ENCODE data around the gene PPP1R12A. TPM values are rescaled to one million over a fixed set of nuclear protein-coding genes. Genes with fewer than 3 reads are reported as not detected.

Gene PPP1R12A
- total RNA-seq, 2 experiments from 2014 or later: 72.2 to 134 TPM

DNA sequence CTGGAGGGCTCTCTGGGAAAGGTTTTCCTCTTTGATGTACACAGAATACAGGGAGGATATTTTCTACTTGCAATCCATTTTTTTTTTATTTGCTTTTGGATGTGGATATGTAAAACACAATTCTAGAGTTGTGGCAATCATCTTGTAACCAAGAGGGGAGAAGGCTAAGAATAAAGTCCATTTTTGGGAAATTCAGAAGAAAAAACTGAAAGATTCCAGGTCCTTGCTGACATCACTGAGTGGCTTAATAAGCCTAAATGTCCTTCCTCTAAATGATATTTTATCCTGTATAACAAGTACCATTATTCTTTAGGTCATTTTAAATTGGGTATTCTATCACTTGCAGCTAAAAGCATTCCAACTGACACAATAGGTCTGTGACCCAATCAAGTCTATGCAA, 64.0 kb downstream of the PPP1R12A start:
- DNase-seq: no peak
- H3K9me3 Mint-ChIP-seq (ENCODE audit: low read depth): peaks cover 6% of the 10 kb centered on the region
- H3K27me3 Mint-ChIP-seq: no peaks in the 10 kb centered on the region
- peaks cover 61% of the 10 kb centered on the region for H3K36me3 Mint-ChIP-seq (ENCODE audit: low read depth)
- no peak overlapping the region for H3K4me3 Mint-ChIP-seq
- POLR2A ChIA-PET: no interaction called here
- no peak overlapping the region for H3K27ac Mint-ChIP-seq
- CTCF ChIA-PET: interaction anchor here (1.0 kb wide), 1 partner anchor 15 kb away, joined by 3 read pairs; no protein-coding TSS in a partner anchor
- no peak for ATAC-seq
- intact Hi-C loops (cut with DNase I, micrococcal nuclease): no loop called here
- H3K4me1 Mint-ChIP-seq: peaks cover 35% of the 10 kb centered on the region

DNA sequence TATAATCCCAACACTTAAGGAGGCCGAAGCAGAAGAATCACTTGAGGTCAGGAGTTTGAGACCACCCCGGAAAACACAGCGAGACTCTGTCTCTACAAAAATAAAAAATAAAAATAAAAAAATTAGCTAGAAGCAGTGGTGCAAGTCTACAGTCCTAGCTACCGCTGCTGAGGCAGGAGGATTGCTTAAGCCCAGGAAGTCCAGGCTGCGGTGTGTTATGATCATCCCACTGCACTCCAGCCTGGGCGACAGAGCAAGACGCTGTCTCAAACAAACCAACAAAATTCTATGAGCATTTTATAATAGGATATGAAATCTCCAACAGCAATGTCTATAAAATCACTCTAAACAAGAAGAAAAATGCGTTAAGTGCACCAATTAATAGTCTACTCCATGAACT, 75.3 kb downstream of the PPP1R12A start:
- POLR2A ChIA-PET: no interaction called here
- Mint-ChIP-seq H3K9me3 (ENCODE audit: low read depth) (peaks cover 9% of the 10 kb centered on the region), H3K4me1 (peaks cover 21% of the 10 kb centered on the region), H3K4me3 (no peak overlapping the region), H3K27ac (no peak overlapping the region), H3K36me3 (ENCODE audit: low read depth) (peaks cover 59% of the 10 kb centered on the region), H3K27me3 (no peaks in the 10 kb centered on the region)
- ATAC-seq (no peak), DNase-seq (no peak)
- CTCF ChIA-PET: interaction anchor here (0.7 kb wide), 1 partner anchor 32 kb away, joined by 4 read pairs; no protein-coding TSS in a partner anchor
- intact Hi-C loops (cut with DNase I, micrococcal nuclease): no loop called here

DNA sequence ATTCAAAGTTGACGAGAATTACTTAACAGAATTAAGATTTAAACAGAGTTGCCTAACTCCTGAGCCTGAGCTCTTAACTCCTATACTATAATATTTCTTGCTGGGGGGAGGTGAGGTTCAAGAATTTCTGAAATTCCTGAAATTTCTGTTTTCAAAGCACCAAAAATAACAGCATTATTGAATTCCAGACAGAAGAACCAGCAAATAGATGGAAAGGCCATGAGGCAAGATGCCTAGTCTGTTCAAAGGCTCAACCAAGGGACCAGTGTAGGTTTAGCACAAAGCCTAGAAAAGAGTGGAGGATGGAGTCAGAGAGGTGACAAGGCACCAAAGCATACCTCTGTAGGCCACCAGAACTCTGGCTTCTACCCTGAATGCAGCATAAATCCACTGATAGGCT, 76.4 kb downstream of the PPP1R12A start:
- intact Hi-C loops (cut with DNase I, micrococcal nuclease): no loop called here
- Mint-ChIP-seq H3K36me3 (ENCODE audit: low read depth) (peaks cover 54% of the 10 kb centered on the region), H3K4me1 (peaks cover 10% of the 10 kb centered on the region), H3K4me3 (no peak overlapping the region), H3K9me3 (ENCODE audit: low read depth) (peaks cover 12% of the 10 kb centered on the region), H3K27ac (no peak overlapping the region), H3K27me3 (no peaks in the 10 kb centered on the region)
- no peak for ATAC-seq
- CTCF ChIA-PET: interaction anchor here (0.8 kb wide), 1 partner anchor 9 kb away, joined by 3 read pairs; no protein-coding TSS in a partner anchor
- POLR2A ChIA-PET: no interaction called here
- DNase-seq: no peak

DNA sequence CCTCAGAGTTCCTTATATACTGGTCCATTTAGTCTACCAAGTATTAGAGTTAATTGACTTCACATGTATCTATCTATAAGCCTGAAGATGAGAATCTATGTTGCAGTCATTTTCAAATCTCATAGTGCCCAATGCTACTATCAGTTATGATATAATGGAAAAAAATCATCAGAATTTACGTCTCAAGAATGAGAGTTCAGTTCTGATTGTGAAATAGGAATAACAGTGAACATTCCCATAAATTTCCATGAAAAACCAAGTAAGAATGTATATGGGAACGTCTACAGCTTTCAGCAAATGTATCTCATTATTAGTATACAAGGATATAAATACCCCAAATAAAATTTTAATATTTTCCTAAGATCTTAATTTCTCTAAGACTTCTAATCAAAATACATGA, 77.2 kb downstream of the PPP1R12A start:
- ATAC-seq (no peak), DNase-seq (no peak)
- Mint-ChIP-seq H3K36me3 (ENCODE audit: low read depth) (peaks cover 55% of the 10 kb centered on the region), H3K4me1 (peaks cover 6% of the 10 kb centered on the region), H3K27ac (no peak overlapping the region), H3K4me3 (no peak overlapping the region), H3K27me3 (no peaks in the 10 kb centered on the region), H3K9me3 (ENCODE audit: low read depth) (peaks cover 13% of the 10 kb centered on the region)
- intact Hi-C loops (cut with DNase I, micrococcal nuclease): no loop called here
- ChIA-PET POLR2A (no interaction called here), CTCF (interaction anchor here (0.5 to 0.8 kb wide), 2 partner anchors 8 to 71 kb away, joined by 3 read pairs; no protein-coding TSS in a partner anchor)

DNA sequence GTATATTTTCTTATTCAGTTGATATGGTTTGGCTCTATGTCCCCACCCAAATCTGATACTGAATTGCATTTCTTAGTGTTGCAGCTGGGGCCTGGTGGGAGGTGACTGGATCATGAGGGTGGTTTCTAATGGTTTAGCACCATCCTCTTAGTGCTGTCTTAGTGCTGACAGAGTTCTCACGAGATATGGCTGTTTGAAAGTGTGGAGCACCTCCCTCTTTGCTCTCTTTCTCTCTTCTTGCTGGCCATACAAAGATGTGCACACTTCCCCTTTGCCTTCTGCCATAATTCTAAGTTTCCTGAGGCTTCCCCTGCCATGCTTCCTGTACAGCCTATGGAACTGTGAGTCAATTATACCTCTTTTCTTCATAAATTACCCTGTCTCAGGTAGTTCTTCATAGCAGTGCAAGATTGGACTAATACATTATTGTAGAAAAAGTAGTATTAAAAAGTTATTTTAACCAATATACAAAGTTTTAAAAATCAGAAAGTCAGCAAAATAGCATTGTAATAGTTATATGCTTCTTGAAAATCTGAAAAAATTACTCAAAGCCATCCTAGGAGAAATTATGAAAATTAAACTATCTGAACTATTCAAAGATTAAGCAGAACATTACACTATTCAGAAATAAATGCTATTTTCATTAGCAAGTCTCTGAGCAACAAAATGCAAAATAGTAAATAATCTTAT, 84.1 kb downstream of the PPP1R12A start:
- Mint-ChIP-seq H3K4me3 (no peak overlapping the region), H3K4me1 (peaks cover 22% of the 10 kb centered on the region), H3K27ac (no peak overlapping the region), H3K27me3 (no peaks in the 10 kb centered on the region), H3K9me3 (ENCODE audit: low read depth) (peaks cover 19% of the 10 kb centered on the region), H3K36me3 (ENCODE audit: low read depth) (peaks cover 33% of the 10 kb centered on the region)
- ATAC-seq (no peak), DNase-seq (no peak)
- POLR2A ChIA-PET: no interaction called here
- CTCF ChIA-PET: interaction anchor here (1.3 kb wide), 1 partner anchor 14 kb away, joined by 3 read pairs; no protein-coding TSS in a partner anchor
- intact Hi-C loops (cut with DNase I, micrococcal nuclease): no loop called here

DNA sequence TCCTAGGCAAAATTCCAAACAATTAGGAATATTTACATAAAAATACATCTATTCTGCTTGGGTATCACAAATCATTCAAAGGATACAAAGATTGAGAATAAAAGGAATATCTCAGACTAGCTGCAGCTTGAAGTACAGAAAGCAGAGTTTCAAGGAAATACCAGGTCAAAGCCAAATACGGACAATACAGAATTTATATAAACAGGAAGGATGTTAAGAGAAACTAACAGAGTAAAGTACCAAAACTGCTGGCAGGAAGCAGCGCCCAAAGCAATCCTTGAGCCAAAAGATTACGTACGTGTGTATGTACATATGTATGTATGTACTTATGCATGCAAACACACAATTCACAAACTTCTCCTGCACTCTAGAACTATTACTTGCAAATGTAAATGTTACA, 86.6 kb downstream of the PPP1R12A start:
- Mint-ChIP-seq H3K27ac (no peak overlapping the region), H3K9me3 (ENCODE audit: low read depth) (peaks cover 12% of the 10 kb centered on the region), H3K4me3 (no peak overlapping the region), H3K4me1 (peaks cover 30% of the 10 kb centered on the region), H3K27me3 (no peaks in the 10 kb centered on the region), H3K36me3 (ENCODE audit: low read depth) (peaks cover 37% of the 10 kb centered on the region)
- ChIA-PET POLR2A (no interaction called here), CTCF (no interaction called here)
- DNase-seq (no peak), ATAC-seq (no peak)
- intact Hi-C loops (cut with DNase I, micrococcal nuclease): no loop called here

DNA sequence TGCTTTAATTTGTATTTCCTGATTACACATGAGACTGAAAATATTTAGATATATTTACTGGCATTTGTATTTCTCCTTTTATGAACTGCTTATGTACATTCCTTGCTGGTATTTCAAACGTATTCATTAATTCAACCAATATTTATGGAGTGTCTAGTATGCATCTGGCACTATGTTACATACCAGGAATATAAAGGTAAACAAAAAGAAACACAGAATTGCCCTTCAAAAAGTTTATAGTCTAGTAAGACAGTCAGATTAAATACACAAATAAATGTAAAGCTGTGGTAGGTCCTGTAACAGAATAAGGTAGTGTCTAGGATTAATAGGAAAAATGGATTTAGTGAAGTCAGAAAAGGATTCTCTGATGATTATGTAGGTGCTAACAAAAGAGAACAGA, 87.5 kb downstream of the PPP1R12A start:
- ATAC-seq: no peak
- DNase-seq: no peak
- intact Hi-C loops (cut with DNase I, micrococcal nuclease): no loop called here
- Mint-ChIP-seq H3K36me3 (ENCODE audit: low read depth) (peaks cover 35% of the 10 kb centered on the region), H3K9me3 (ENCODE audit: low read depth) (peaks cover 12% of the 10 kb centered on the region), H3K4me3 (no peak overlapping the region), H3K27ac (no peak overlapping the region), H3K4me1 (peaks cover 36% of the 10 kb centered on the region), H3K27me3 (no peaks in the 10 kb centered on the region)
- CTCF ChIA-PET: no interaction called here
- POLR2A ChIA-PET: no interaction called here

DNA sequence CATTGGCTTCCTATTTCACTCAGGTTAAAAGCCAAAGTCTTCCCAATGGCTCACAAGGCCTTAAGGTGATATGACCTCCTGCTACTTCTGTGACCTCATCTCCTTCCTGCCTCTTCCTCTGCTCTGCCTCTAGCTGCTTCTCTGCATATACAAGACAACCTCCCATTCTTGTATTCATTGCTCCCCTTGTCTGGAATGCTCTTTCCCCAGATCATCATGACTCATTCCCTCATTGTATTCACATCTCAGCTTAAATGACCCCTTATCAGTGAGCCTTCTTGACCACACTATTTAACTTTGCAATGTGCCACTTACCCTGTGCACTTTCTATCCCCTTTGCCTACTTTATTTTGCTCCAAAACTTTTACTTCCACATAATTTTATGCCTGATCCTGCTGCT, 90.2 kb downstream of the PPP1R12A start:
- DNase-seq (no peak), ATAC-seq (no peak)
- H3K27ac Mint-ChIP-seq: no peak overlapping the region
- H3K4me3 Mint-ChIP-seq: no peak overlapping the region
- peaks cover 35% of the 10 kb centered on the region for H3K4me1 Mint-ChIP-seq
- peaks cover 8% of the 10 kb centered on the region for H3K9me3 Mint-ChIP-seq (ENCODE audit: low read depth)
- CTCF ChIA-PET: no interaction called here
- POLR2A ChIA-PET: no interaction called here
- peaks cover 49% of the 10 kb centered on the region for H3K36me3 Mint-ChIP-seq (ENCODE audit: low read depth)
- H3K27me3 Mint-ChIP-seq: no peaks in the 10 kb centered on the region
- intact Hi-C loops (cut with DNase I, micrococcal nuclease): no loop called here

DNA sequence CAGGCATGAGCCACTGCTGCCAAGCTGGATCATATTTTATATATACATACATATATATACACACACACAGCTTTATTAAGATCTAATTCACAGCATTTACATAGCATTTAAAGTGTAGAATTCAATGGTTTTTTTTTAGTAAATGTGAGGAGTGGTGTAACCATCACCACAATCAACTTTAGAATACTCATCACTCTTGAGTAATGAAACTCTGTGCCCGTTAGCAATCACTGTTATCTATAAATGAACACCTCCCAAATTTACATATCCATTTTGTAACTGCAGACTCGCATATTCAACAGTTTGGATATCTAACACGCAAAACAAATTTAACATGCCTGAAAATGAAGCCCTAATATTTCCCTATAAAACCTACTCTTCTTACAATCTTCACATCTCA, 90.9 kb downstream of the PPP1R12A start:
- POLR2A ChIA-PET: no interaction called here
- H3K4me1 Mint-ChIP-seq: peaks cover 30% of the 10 kb centered on the region
- no peaks in the 10 kb centered on the region for H3K27me3 Mint-ChIP-seq
- DNase-seq (no peak), ATAC-seq (no peak)
- H3K9me3 Mint-ChIP-seq (ENCODE audit: low read depth): peaks cover 14% of the 10 kb centered on the region
- no peak overlapping the region for H3K27ac Mint-ChIP-seq
- H3K4me3 Mint-ChIP-seq: no peak overlapping the region
- H3K36me3 Mint-ChIP-seq (ENCODE audit: low read depth): peaks cover 55% of the 10 kb centered on the region
- intact Hi-C loops (cut with DNase I, micrococcal nuclease): no loop called here
- CTCF ChIA-PET: no interaction called here

DNA sequence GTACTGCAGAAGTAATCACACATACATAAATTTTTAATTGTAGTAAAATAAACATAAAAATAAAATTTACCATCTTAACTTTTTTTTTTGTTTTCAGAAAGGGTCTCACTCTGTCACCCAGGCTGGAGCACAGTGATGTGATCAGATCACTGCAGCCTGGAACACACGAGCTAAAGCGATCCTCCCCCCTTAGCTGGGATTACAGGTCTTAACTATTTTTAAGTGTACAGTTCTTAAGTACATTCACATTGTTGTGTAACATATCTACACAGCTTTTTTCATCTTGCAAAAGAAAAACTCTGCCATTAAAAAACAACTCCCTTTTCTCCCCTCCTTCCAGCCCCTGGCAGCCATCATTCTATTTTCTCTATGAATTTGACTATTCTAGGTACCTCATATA, 92.3 kb downstream of the PPP1R12A start:
- peaks cover 22% of the 10 kb centered on the region for H3K9me3 Mint-ChIP-seq (ENCODE audit: low read depth)
- ChIA-PET CTCF (interaction anchor here (1.1 kb wide), 1 partner anchor 26 kb away, joined by 3 read pairs; no protein-coding TSS in a partner anchor), POLR2A (no interaction called here)
- H3K27ac Mint-ChIP-seq: no peak overlapping the region
- intact Hi-C loops (cut with DNase I, micrococcal nuclease): no loop called here
- H3K36me3 Mint-ChIP-seq (ENCODE audit: low read depth): peaks cover 68% of the 10 kb centered on the region
- ATAC-seq (no peak), DNase-seq (no peak)
- no peaks in the 10 kb centered on the region for H3K27me3 Mint-ChIP-seq
- H3K4me3 Mint-ChIP-seq: no peak overlapping the region
- peaks cover 26% of the 10 kb centered on the region for H3K4me1 Mint-ChIP-seq

DNA sequence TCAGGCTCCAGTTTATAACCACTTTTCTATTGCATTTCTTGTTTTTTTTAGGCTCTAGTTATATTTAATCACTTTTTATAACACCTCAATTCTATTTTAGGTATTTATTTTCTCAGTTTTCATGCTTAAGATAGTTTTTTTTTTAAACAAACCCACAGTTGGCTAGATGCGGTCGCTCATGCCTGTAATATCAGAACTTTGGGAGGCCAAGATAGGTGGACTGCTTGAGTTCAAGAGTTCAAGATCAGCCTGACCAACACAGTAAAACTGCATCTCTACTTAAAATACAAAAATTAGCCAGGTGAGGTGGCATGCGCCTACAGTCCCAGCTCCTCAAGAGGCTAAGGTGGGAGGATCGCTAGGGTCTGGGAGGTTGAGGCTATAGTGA, 93.0 kb downstream of the PPP1R12A start:
- no peak for DNase-seq
- POLR2A ChIA-PET: no interaction called here
- peaks cover 22% of the 10 kb centered on the region for H3K9me3 Mint-ChIP-seq (ENCODE audit: low read depth)
- no peak overlapping the region for H3K4me3 Mint-ChIP-seq
- intact Hi-C loops (cut with DNase I, micrococcal nuclease): no loop called here
- ATAC-seq: no peak
- CTCF ChIA-PET: interaction anchor here (1.1 kb wide), 1 partner anchor 25 kb away, joined by 3 read pairs; no protein-coding TSS in a partner anchor
- peaks cover 69% of the 10 kb centered on the region for H3K36me3 Mint-ChIP-seq (ENCODE audit: low read depth)
- no peak overlapping the region for H3K27ac Mint-ChIP-seq
- H3K4me1 Mint-ChIP-seq: peaks cover 25% of the 10 kb centered on the region
- H3K27me3 Mint-ChIP-seq: no peaks in the 10 kb centered on the region

DNA sequence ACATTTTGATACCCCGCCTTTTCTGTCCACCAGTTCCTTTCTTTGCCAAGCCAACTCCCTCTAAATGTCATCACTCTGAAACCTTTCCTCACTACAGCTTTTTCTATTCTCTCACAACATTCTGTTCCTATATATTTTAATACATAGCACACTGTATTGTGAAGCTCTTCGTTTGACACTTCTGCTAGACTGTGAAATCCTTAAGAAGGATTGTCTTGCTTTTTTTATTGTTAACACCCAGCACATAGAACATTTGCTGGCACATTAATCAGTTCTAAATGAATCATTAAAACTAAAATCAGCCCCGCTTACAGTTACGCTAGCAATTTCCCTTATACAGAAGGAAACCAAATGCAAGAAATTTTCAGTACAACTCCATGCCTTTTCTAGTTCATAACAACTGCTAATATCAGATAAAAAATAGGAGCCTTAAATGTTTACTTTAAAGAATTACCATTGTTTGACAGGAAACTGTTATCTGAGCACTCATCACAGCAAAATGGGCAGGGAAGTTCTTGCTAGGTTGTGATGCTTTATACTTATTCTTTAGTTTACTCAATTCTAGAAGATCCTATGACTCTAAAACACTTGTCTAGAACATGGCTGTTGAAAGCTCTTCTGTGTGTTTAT, 93.5 kb downstream of the PPP1R12A start:
- Mint-ChIP-seq H3K27me3 (no peaks in the 10 kb centered on the region), H3K4me1 (peaks cover 25% of the 10 kb centered on the region), H3K4me3 (no peak overlapping the region), H3K36me3 (ENCODE audit: low read depth) (peaks cover 69% of the 10 kb centered on the region), H3K9me3 (ENCODE audit: low read depth) (peaks cover 22% of the 10 kb centered on the region), H3K27ac (no peak overlapping the region)
- CTCF ChIA-PET: interaction anchor here (1.0 kb wide), 1 partner anchor 45 kb away, joined by 3 read pairs; no protein-coding TSS in a partner anchor
- DNase-seq: no peak
- intact Hi-C loops (cut with DNase I, micrococcal nuclease): no loop called here
- ATAC-seq: peak; percentile 33
- POLR2A ChIA-PET: interaction anchor here (0.6 kb wide), 1 partner anchor 69 kb away, joined by 3 read pairs; no protein-coding TSS in a partner anchor

Data from activated CD4-positive, alpha-beta T cell treated with anti-CD3 and anti-CD28 coated beads for 36 hours (primary cell).